Fibroblast of lung (primary cell): Measurements from ENCODE around the gene HDLBP. TPM values are rescaled to one million over a fixed set of nuclear protein-coding genes. Genes with fewer than 3 reads are reported as not detected.

ENCODE experiments used
- DNase-seq, 2 donors: peaks; one replicate each; pipeline versions ENCODE4 v3.0.0 to v3.0.0-alpha.2; 2010; ENCODE audit warnings: low read depth in 2 of 2
- H2AFZ ChIP-seq: 2 replicates; pipeline ENCODE4 v1.5.1; 2012; ENCODE audit warnings: low read length, control low read depth, inconsistent platforms
- H3K27ac ChIP-seq: 2 replicates; pipeline ENCODE4 v1.5.1; 2011; ENCODE audit warnings: low read length, control low read depth; ENCODE audit not compliant: insufficient read depth
- H3K27me3 ChIP-seq: 2 replicates; pipeline ENCODE4 v1.5.1; 2011; ENCODE audit warnings: mild to moderate bottlenecking, low read length; ENCODE audit not compliant: control insufficient read depth, insufficient read depth
- H3K36me3 ChIP-seq: 2 replicates; pipeline ENCODE4 v1.5.1; 2011; ENCODE audit warnings: low read length; ENCODE audit not compliant: control insufficient read depth, insufficient read depth
- H3K4me1 ChIP-seq: 2 replicates; pipeline ENCODE4 v1.5.1; 2011; ENCODE audit warnings: low read length; ENCODE audit not compliant: control insufficient read depth, insufficient read depth; ENCODE audit errors: extremely low read depth
- H3K4me2 ChIP-seq: 2 replicates; pipeline ENCODE4 v1.5.1; 2011; ENCODE audit warnings: low read length, control low read depth; ENCODE audit not compliant: insufficient read depth; ENCODE audit errors: extremely low read depth
- H3K4me3 ChIP-seq, 4 experiments: fragments of 200-600 bp in 1 of 4; sonication (generic) in 1 of 4; replicated peaks in 1 of 4; 2 replicates each; pipeline ENCODE4 v1.5.1; 2011 to 2016; ENCODE audit warnings: low read length in 4 of 4, low read depth in 3 of 4, mild to moderate bottlenecking in 3 of 4, control low read depth in 2 of 4, inconsistent platforms in 1 of 4, mixed read lengths in 1 of 4; ENCODE audit not compliant: insufficient read depth in 1 of 4; ENCODE audit errors: control extremely low read depth in 1 of 4
- H3K79me2 ChIP-seq: 2 replicates; pipeline ENCODE4 v1.5.1; 2012; ENCODE audit warnings: mild to moderate bottlenecking, low read length, inconsistent platforms; ENCODE audit not compliant: control insufficient read depth, insufficient read depth
- H3K9ac ChIP-seq: 2 replicates; pipeline ENCODE4 v1.5.1; 2011; ENCODE audit warnings: mild to moderate bottlenecking, low read length, control low read depth; ENCODE audit not compliant: insufficient read depth
- H3K9me3 ChIP-seq: 2 replicates; pipeline ENCODE4 v1.5.1; 2012; ENCODE audit warnings: low read depth, low read length; ENCODE audit not compliant: control insufficient read depth, insufficient read depth
- H4K20me1 ChIP-seq: 2 replicates; pipeline ENCODE4 v1.5.1; 2011; ENCODE audit warnings: low read length; ENCODE audit not compliant: control insufficient read depth, insufficient read depth; ENCODE audit errors: extremely low read depth
- CTCF ChIP-seq, 2 donors: IDR thresholded peaks in 1 of 2; conservative IDR thresholded peaks in 1 of 2; 1 replicate in 1 of 2; 2 replicates in 1 of 2; pipeline ENCODE4 v1.5.1; 2011 to 2012; ENCODE audit warnings: low read length in 2 of 2, control low read depth in 1 of 2, inconsistent platforms in 1 of 2, low read depth in 1 of 2, mild to moderate bottlenecking in 1 of 2
- EZH2 ChIP-seq: IDR thresholded peaks from 2 replicates; pipeline ENCODE4 v1.5.1; 2012; ENCODE audit warnings: low read length, control low read depth, mild to moderate bottlenecking; ENCODE audit errors: missing control alignments
- polyA plus RNA-seq, 2 donors: library from polyadenylated mRNA; depleted of rRNA in 1 of 2; stranded (reverse) in 1 of 2; unstranded in 1 of 2; fragments of >200 nt; gene quantifications; 2 replicates each; pipeline ENCODE4 v1.2.1, GENCODE V29; 2011 to 2012; ENCODE audit warnings: missing spikeins in 1 of 2
- total RNA-seq: library from RNA; depleted of rRNA; stranded (reverse); fragments of >200 nt; gene quantifications from 2 replicates; pipeline ENCODE4 v1.2.1, GENCODE V29; 2014

The HDLBP gene
- total and polyA plus RNA-seq, 2 donors (not counting 1 experiment from before 2014, with no cell fraction given) = 626 to 1,354 TPM

- no peak overlapping the region for H3K9ac ChIP-seq
- H3K4me3 ChIP-seq = no peak overlapping the region
- H2AFZ ChIP-seq = no peak overlapping the region
- H3K36me3 ChIP-seq = no peaks in the 10 kb centered on the region
- H3K27ac ChIP-seq = no peak overlapping the region
- H3K27me3 ChIP-seq = no peaks in the 10 kb centered on the region
- no peaks in the 10 kb centered on the region for H3K4me1 ChIP-seq
- peaks cover 4% of the 10 kb centered on the region for H4K20me1 ChIP-seq
- no peak overlapping the region for H3K4me2 ChIP-seq
- no peak for TF ChIP-seq CTCF (conservative IDR thresholded peaks at IDR 0.05 in 1 of 2, IDR thresholded peaks at IDR 0.05 in 1 of 2; ENCODE audit: low read depth in 1 of 2, low read length in 2 of 2)
- no peak for TF ChIP-seq EZH2
- H3K79me2 ChIP-seq = peaks cover 93% of the 10 kb centered on the region
- no peak for DNase-seq
- H3K9me3 ChIP-seq = no peaks in the 10 kb centered on the region
These were observed 12.5 kb downstream of the HDLBP start for GRCh38 chr2:241302759-241303651.

GRCh38 chr2:241302083-241302482, 13.4 kb downstream of the HDLBP start:
- Histone ChIP-seq H3K9me3 (no peaks in the 10 kb centered on the region), H3K79me2 (peaks cover 93% of the 10 kb centered on the region), H3K27me3 (no peaks in the 10 kb centered on the region), H2AFZ (no peak overlapping the region), H3K27ac (no peak overlapping the region), H3K9ac (no peak overlapping the region), H4K20me1 (peaks cover 4% of the 10 kb centered on the region), H3K4me1 (no peaks in the 10 kb centered on the region), H3K4me2 (no peak overlapping the region), H3K36me3 (no peaks in the 10 kb centered on the region), H3K4me3 (no peak overlapping the region)
- TF ChIP-seq CTCF (conservative IDR thresholded peaks at IDR 0.05 in 1 of 2, IDR thresholded peaks at IDR 0.05 in 1 of 2; ENCODE audit: low read depth in 1 of 2, low read length in 2 of 2) (no peak), EZH2 (no peak)
- DNase-seq = no peak

- no peak for DNase-seq
- Histone ChIP-seq H3K79me2 (peaks cover 93% of the 10 kb centered on the region), H3K4me1 (no peaks in the 10 kb centered on the region), H3K4me3 (no peak overlapping the region), H4K20me1 (peaks cover 4% of the 10 kb centered on the region), H2AFZ (no peak overlapping the region), H3K36me3 (peaks cover 1% of the 10 kb centered on the region), H3K9me3 (no peaks in the 10 kb centered on the region), H3K9ac (no peak overlapping the region), H3K27ac (no peak overlapping the region), H3K27me3 (no peaks in the 10 kb centered on the region), H3K4me2 (no peak overlapping the region)
- TF ChIP-seq CTCF (conservative IDR thresholded peaks at IDR 0.05 in 1 of 2, IDR thresholded peaks at IDR 0.05 in 1 of 2; ENCODE audit: low read depth in 1 of 2, low read length in 2 of 2) = no peak
- TF ChIP-seq EZH2 = no peak
These were observed 15.5 kb downstream of the HDLBP start for GRCh38 chr2:241300000-241300399.
